GM13977 (cell line): ENCODE data around the gene APLP1.
A peak's percentile ranks its signal among the peaks of the same experiment; 100 is the strongest.
"Not testable (repeated sequence)": the region's sequence is repeated elsewhere in the genome, so short reads cannot be mapped to it uniquely, and the experiment has no call there.

ENCODE experiments used
- DNase-seq: peaks from one replicate; pipeline ENCODE4 v3.0.0; 2012; ENCODE audit warnings: low spot score
- in situ Hi-C: fragments of 300-500 bp; cut with MboI; formaldehyde crosslinking; loops from one replicate; pipeline ENCODE4 v1.12.0; 2022; ENCODE audit warnings: low sequenced_read_pairs, low pct_unique_long_range_greater_than_20kb, mixed read lengths, inconsistent platforms; ENCODE audit not compliant: unreplicated experiment
- TF ChIP-seq, protein P1 (sequence below): IDR thresholded peaks from 2 replicates; pipeline ENCODE4 v1.5.1; 2012; ENCODE audit warnings: mild to moderate bottlenecking, control low read depth; ENCODE audit not compliant: insufficient read depth; ENCODE audit errors: extremely low read depth, missing control alignments

Gene APLP1

GRCh38 chr19:35868172-35868822 lies at the start of gene APLP1:
TSS of gene APLP1 (plus strand) at chr19:35868574. CDS start at chr19:35868637, 63 bp downstream.
- in situ Hi-C loops, result no loop called here
- DNase-seq, result peak; percentile 78
- TF ChIP-seq, protein P1, sequence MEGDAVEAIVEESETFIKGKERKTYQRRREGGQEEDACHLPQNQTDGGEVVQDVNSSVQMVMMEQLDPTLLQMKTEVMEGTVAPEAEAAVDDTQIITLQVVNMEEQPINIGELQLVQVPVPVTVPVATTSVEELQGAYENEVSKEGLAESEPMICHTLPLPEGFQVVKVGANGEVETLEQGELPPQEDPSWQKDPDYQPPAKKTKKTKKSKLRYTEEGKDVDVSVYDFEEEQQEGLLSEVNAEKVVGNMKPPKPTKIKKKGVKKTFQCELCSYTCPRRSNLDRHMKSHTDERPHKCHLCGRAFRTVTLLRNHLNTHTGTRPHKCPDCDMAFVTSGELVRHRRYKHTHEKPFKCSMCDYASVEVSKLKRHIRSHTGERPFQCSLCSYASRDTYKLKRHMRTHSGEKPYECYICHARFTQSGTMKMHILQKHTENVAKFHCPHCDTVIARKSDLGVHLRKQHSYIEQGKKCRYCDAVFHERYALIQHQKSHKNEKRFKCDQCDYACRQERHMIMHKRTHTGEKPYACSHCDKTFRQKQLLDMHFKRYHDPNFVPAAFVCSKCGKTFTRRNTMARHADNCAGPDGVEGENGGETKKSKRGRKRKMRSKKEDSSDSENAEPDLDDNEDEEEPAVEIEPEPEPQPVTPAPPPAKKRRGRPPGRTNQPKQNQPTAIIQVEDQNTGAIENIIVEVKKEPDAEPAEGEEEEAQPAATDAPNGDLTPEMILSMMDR, result no peak

DNA sequence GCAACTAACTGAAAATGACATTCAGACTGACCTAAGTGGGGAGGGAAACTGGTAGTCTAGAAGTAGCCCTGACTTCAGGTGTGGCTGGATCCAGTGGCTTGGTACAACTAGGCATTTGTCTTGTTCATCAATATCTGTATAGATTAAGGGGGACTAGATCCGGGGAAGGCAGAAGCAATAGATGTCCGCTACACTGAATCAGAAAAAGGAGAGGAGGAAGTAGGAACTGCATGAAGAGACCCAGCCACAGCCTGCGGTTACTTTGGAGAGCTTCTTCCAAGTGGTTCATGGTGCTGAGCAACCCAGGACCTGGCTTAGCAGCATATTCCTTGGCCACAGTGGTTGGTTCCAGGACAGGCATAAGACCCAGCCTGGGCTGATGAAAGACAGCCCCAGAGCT lies 45.8 kb upstream of the APLP1 start:
- TF ChIP-seq, protein P1, result no peak
- in situ Hi-C loops, result no loop called here
- no peak for DNase-seq

GRCh38 chr19:35824150-35824549 lies 44.2 kb upstream of the APLP1 start:
- TF ChIP-seq, protein P1, result no peak
- in situ Hi-C loops, result no loop called here
- DNase-seq, result no peak

GRCh38 chr19:35828692-35829301 lies 39.6 kb upstream of the APLP1 start:
- no peak for DNase-seq
- TF ChIP-seq, protein P1, result no peak
- in situ Hi-C loops, result no loop called here

- DNase-seq, result no peak
- in situ Hi-C loops, result no loop called here
- TF ChIP-seq, protein P1, result no peak
These were observed 37.4 kb upstream of the APLP1 start for GRCh38 chr19:35830986-35831385.

DNA sequence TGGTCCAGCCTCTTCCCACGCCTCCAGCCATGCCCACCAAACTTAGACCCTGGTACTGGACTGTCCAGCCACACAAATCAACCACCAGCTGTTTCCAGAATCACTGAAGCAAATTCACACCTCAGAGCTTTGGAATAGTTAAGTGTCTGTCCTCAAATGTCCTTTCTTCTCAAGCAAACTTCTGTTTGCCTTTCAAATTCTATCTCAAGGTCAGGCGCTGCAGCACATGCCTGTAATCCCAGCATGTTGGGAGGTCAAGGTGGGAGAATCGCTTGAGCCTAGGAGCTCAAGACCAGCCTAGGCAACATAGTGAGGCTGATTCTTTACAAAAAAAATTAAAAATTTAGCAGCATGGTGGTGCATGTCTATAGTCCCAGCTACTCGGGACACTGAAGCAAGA lies 36.3 kb upstream of the APLP1 start:
- DNase-seq, result no peak
- TF ChIP-seq, protein P1, result no peak
- in situ Hi-C loops, result no loop called here

- DNase-seq, result no peak
- in situ Hi-C loops, result no loop called here
- TF ChIP-seq, protein P1, result no peak
These were observed 34.4 kb upstream of the APLP1 start for GRCh38 chr19:35833972-35834371.

GRCh38 chr19:35836096-35836495 lies 32.3 kb upstream of the APLP1 start:
- in situ Hi-C loops, DNase-seq: not testable (repeated sequence)
